ENCODE data around the gene ECI1.

The ECI1 gene

DNA sequence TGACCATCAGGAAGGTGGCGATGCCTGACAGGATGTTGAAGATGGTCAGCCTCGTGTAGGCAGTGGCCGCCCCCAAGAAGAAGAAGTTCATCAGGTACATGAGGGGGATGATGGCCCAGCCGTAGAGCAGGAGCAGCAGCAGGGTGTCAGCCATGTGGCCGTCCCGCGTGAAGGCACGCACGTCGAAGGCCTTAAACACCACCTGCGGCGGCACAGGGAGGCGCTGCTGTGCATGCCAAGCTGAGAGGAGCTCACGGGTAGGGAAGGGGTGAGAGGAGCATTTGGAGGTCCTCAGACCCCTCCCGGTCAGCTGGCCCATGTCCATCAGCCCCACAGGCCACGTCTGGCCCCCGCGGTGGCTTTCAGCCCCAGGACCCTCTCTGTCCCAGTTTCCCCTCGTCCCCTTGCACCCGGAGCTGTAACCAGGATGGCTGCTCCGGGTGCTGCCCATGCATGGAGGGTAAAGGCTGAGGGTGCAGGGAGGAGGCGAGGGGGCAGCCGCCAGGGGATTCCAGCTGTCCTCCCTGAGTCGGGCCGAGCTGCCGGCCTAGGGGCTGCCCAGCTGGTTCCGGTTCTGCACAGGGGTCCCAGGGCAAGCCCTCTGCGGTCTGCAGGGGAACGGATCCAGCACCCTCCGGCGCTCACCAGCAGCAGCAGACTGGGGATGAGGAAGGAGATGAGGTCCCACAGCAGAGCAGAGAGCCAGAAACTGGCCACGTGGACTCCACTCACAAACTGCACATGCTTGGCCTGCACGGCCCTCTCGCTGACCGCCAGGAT is 33.6 kb upstream of the ECI1 start:
- TF ChIP-seq, protein P1, sequence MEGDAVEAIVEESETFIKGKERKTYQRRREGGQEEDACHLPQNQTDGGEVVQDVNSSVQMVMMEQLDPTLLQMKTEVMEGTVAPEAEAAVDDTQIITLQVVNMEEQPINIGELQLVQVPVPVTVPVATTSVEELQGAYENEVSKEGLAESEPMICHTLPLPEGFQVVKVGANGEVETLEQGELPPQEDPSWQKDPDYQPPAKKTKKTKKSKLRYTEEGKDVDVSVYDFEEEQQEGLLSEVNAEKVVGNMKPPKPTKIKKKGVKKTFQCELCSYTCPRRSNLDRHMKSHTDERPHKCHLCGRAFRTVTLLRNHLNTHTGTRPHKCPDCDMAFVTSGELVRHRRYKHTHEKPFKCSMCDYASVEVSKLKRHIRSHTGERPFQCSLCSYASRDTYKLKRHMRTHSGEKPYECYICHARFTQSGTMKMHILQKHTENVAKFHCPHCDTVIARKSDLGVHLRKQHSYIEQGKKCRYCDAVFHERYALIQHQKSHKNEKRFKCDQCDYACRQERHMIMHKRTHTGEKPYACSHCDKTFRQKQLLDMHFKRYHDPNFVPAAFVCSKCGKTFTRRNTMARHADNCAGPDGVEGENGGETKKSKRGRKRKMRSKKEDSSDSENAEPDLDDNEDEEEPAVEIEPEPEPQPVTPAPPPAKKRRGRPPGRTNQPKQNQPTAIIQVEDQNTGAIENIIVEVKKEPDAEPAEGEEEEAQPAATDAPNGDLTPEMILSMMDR (conservative IDR thresholded peaks at IDR 0.05; ENCODE audit: low read depth, low read length), result no peak
- DNase-seq (ENCODE audit: low read depth), result no peak

GRCh38 chr16:2284001-2284770 is 32.8 kb upstream of the ECI1 start:
- TF ChIP-seq, protein P1 (conservative IDR thresholded peaks at IDR 0.05; ENCODE audit: low read depth, low read length), result no peak
- no peak overlapping the region for H3K4me3 ChIP-seq (ENCODE audit: low read length)
- DNase-seq (ENCODE audit: low read depth), result no peak

More for the DNA sequence above, 33.6 kb upstream of the ECI1 start:
- H3K4me3 ChIP-seq (ENCODE audit: low read length), result no peak overlapping the region

GRCh38 chr16:2282866-2283555 is 31.6 kb upstream of the ECI1 start:
- no peak for DNase-seq (ENCODE audit: low read depth)
- H3K4me3 ChIP-seq (ENCODE audit: low read length), result no peak overlapping the region
- TF ChIP-seq, protein P1 (conservative IDR thresholded peaks at IDR 0.05; ENCODE audit: low read depth, low read length), result no peak

- TF ChIP-seq, protein P1 (conservative IDR thresholded peaks at IDR 0.05; ENCODE audit: low read depth, low read length), result no peak
- no peak overlapping the region for H3K4me3 ChIP-seq (ENCODE audit: low read length)
- DNase-seq (ENCODE audit: low read depth), result no peak
These were observed 30.9 kb upstream of the ECI1 start for GRCh38 chr16:2282262-2282661.

- DNase-seq (ENCODE audit: low read depth), result no peak
- TF ChIP-seq, protein P1 (conservative IDR thresholded peaks at IDR 0.05; ENCODE audit: low read depth, low read length), result no peak
- no peak overlapping the region for H3K4me3 ChIP-seq (ENCODE audit: low read length)
These were observed 29.7 kb upstream of the ECI1 start for GRCh38 chr16:2280981-2281542.

DNA sequence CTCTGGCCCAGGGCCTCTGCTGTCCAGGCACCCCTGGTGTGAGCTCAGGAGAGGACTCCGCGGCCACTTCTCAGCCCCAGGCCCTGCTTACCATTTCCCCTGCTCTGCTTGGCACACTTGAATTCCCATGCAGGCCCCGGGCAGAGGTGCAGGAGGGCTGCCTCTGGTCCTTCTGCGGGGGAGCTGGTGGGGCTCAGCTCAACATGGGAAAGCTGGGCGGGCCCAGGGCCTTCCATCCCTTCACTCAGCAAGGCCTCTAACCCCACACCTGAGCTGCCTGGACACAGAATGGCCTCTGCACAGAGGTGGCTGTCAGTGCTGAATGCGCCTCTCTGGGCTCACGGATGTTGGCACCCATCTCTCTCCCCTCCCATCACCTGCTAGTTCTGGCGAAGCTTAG is 29.1 kb upstream of the ECI1 start:
- TF ChIP-seq, protein P1 (conservative IDR thresholded peaks at IDR 0.05; ENCODE audit: low read depth, low read length), result no peak
- DNase-seq (ENCODE audit: low read depth), result no peak
- no peak overlapping the region for H3K4me3 ChIP-seq (ENCODE audit: low read length)

Data from retinal pigment epithelial cell (primary cell).